Neural cell (in vitro differentiated cells): Measurements from ENCODE around the gene KMT5C. TPM values are rescaled to one million over a fixed set of nuclear protein-coding genes. Genes with fewer than 3 reads are reported as not detected.

Source experiments
- H2AFZ ChIP-seq: fragments of 200-600, 300-800 bp; sonication (generic), shearing (Covaris generic); 2 replicates; pipeline ENCODE4 v1.6.0; 2014; ENCODE audit warnings: low read depth, mild to moderate bottlenecking, antibody characterized with exemption, low read length, moderate library complexity
- H3F3A ChIP-seq: fragments of 200-600 bp; shearing (Covaris generic); 2 replicates; pipeline ENCODE4 v1.6.1; 2016; ENCODE audit warnings: mild to moderate bottlenecking, moderate library complexity, mixed read lengths, antibody characterized with exemption, low read length; ENCODE audit not compliant: insufficient read depth, poor library complexity, severe bottlenecking
- H3K27ac ChIP-seq: fragments of 200-600, 300-800 bp; sonication (generic), shearing (Covaris generic); 2 replicates; pipeline ENCODE4 v1.5.1; 2014; ENCODE audit warnings: mild to moderate bottlenecking, low read length, moderate library complexity
- H3K27me3 ChIP-seq: fragments of 300-800, 200-600 bp; sonication (generic), shearing (Covaris generic); 2 replicates; pipeline ENCODE4 v1.6.0; 2014; ENCODE audit warnings: mild to moderate bottlenecking, low read depth, low read length, moderate library complexity; ENCODE audit not compliant: insufficient read depth
- H3K36me3 ChIP-seq: fragments of 300-800, 200-600 bp; sonication (generic), shearing (Covaris generic); 2 replicates; pipeline ENCODE4 v1.5.1; 2014; ENCODE audit warnings: mild to moderate bottlenecking, antibody characterized with exemption, low read length, moderate library complexity; ENCODE audit not compliant: insufficient read depth
- H3K4me2 ChIP-seq: fragments of 300-800, 200-600 bp; sonication (generic), shearing (Covaris generic); 2 replicates; pipeline ENCODE4 v1.6.0; 2014; ENCODE audit warnings: mild to moderate bottlenecking, low read length
- H3K4me3 ChIP-seq: fragments of 300-800, 200-600 bp; sonication (generic), shearing (Covaris generic); 2 replicates; pipeline ENCODE4 v1.5.1; 2014; ENCODE audit warnings: mild to moderate bottlenecking, low read length, moderate library complexity
- H3K79me2 ChIP-seq: fragments of 200-600 bp; shearing (Covaris generic); replicated peaks from 2 replicates; pipeline ENCODE4 v1.6.0; 2014; ENCODE audit warnings: mild to moderate bottlenecking, low read length, moderate library complexity; ENCODE audit not compliant: insufficient read depth
- H3K9ac ChIP-seq: fragments of 300-800, 200-600 bp; sonication (generic), shearing (Covaris generic); 2 replicates; pipeline ENCODE4 v1.6.1; 2016; ENCODE audit warnings: mild to moderate bottlenecking, low read length, mixed read lengths
- H3K9me2 ChIP-seq: fragments of 200-600 bp; shearing (Covaris generic); 2 replicates; pipeline ENCODE4 v1.6.1; 2016; ENCODE audit warnings: mild to moderate bottlenecking, low read length, mixed read lengths; ENCODE audit not compliant: insufficient read depth
- H3K9me3 ChIP-seq: fragments of 200-600, 300-800 bp; sonication (generic), shearing (Covaris generic); 2 replicates; pipeline ENCODE4 v1.6.1; 2016; ENCODE audit warnings: mild to moderate bottlenecking, mixed run types, low read length, moderate library complexity, mixed read lengths
- H4K20me1 ChIP-seq: fragments of 200-600 bp; shearing (Covaris generic); 2 replicates; pipeline ENCODE4 v1.6.1; 2016; ENCODE audit warnings: mild to moderate bottlenecking, mixed run types; ENCODE audit not compliant: insufficient read depth
- CTCF ChIP-seq: fragments of 450-650 bp; IDR thresholded peaks from 2 replicates; pipeline ENCODE4 v1.5.1; 2014; ENCODE audit warnings: antibody characterized with exemption, mild to moderate bottlenecking, moderate library complexity; ENCODE audit not compliant: poor library complexity, severe bottlenecking
- EP300 ChIP-seq: fragments of 450-650 bp; conservative IDR thresholded peaks from 2 replicates; pipeline ENCODE4 v1.6.1; 2014; ENCODE audit warnings: antibody characterized with exemption, mild to moderate bottlenecking, moderate library complexity; ENCODE audit not compliant: poor library complexity, severe bottlenecking
- EZH2 ChIP-seq: fragments of 200-600, 300-800 bp; shearing (Covaris generic), sonication (generic); IDR thresholded peaks from 2 replicates; pipeline ENCODE4 v1.6.1; 2014; ENCODE audit warnings: antibody characterized with exemption, low read length, borderline replicate concordance, mild to moderate bottlenecking; ENCODE audit not compliant: insufficient read depth, poor library complexity, severe bottlenecking
- MXI1 ChIP-seq: fragments of 450-650 bp; conservative IDR thresholded peaks from 2 replicates; pipeline ENCODE4 v1.6.1; 2014; ENCODE audit warnings: antibody characterized with exemption, mild to moderate bottlenecking; ENCODE audit not compliant: poor library complexity, severe bottlenecking
- POLR2AphosphoS5 ChIP-seq: IDR thresholded peaks from 2 replicates; pipeline ENCODE4 v1.6.1; 2012
- RAD21 ChIP-seq: fragments of 450-650 bp; conservative IDR thresholded peaks from 2 replicates; pipeline ENCODE4 v1.6.1; 2014; ENCODE audit warnings: antibody characterized with exemption, mild to moderate bottlenecking, moderate library complexity
- REST ChIP-seq: IDR thresholded peaks from 2 replicates; pipeline ENCODE4 v1.6.1; 2012; ENCODE audit warnings: borderline replicate concordance
- SMC3 ChIP-seq: fragments of 450-650 bp; conservative IDR thresholded peaks from 2 replicates; pipeline ENCODE4 v1.6.1; 2014; ENCODE audit warnings: antibody characterized with exemption, mild to moderate bottlenecking, moderate library complexity; ENCODE audit not compliant: poor library complexity
- TAF1 ChIP-seq: IDR thresholded peaks from 2 replicates; pipeline ENCODE4 v1.6.1; 2012; ENCODE audit warnings: low read depth
- polyA plus RNA-seq: library from polyadenylated mRNA; depleted of rRNA; stranded (reverse); fragments of >200 nt; gene quantifications from 2 replicates; pipeline ENCODE4 v1.2.3, GENCODE V29; 2014

KMT5C gene
- polyA plus RNA-seq, 1 donor from 2014 or later = 50.9 TPM

- Histone ChIP-seq H3K79me2 (no peaks in the 10 kb centered on the region), H3K36me3 (no peaks in the 10 kb centered on the region), H3K9ac (no peak overlapping the region), H3K4me2 (no peak overlapping the region), H3K4me3 (no peak overlapping the region), H3F3A (no peaks in the 10 kb centered on the region), H4K20me1 (no peaks in the 10 kb centered on the region), H3K27me3 (no peaks in the 10 kb centered on the region), H3K27ac (no peak overlapping the region), H3K9me2 (no peaks in the 10 kb centered on the region), H2AFZ (no peak overlapping the region), H3K9me3 (no peaks in the 10 kb centered on the region)
- no peak for TF ChIP-seq REST
- TF ChIP-seq RAD21 = no peak
- no peak for TF ChIP-seq SMC3
- no peak for TF ChIP-seq CTCF
- TF ChIP-seq POLR2AphosphoS5 = no peak
- no peak for TF ChIP-seq MXI1
- no peak for TF ChIP-seq TAF1
- no peak for TF ChIP-seq EP300
- no peak for TF ChIP-seq EZH2
Observed at GRCh38 chr19:55303477-55303876, 36.2 kb upstream of the KMT5C start.

- H3F3A ChIP-seq = no peaks in the 10 kb centered on the region
- TF ChIP-seq POLR2AphosphoS5 (no peak), REST (no peak), EZH2 (no peak), RAD21 (no peak), EP300 (no peak), TAF1 (no peak), CTCF (no peak), SMC3 (no peak), MXI1 (no peak)
- no peaks in the 10 kb centered on the region for H4K20me1 ChIP-seq
- H2AFZ ChIP-seq = no peak overlapping the region
- no peak overlapping the region for H3K9ac ChIP-seq
- no peak overlapping the region for H3K27ac ChIP-seq
- no peak overlapping the region for H3K4me3 ChIP-seq
- H3K9me3 ChIP-seq = no peaks in the 10 kb centered on the region
- H3K36me3 ChIP-seq = no peaks in the 10 kb centered on the region
- no peaks in the 10 kb centered on the region for H3K9me2 ChIP-seq
- no peak overlapping the region for H3K4me2 ChIP-seq
- H3K79me2 ChIP-seq = no peaks in the 10 kb centered on the region
- no peaks in the 10 kb centered on the region for H3K27me3 ChIP-seq
Observed at GRCh38 chr19:55304279-55304978, 35.2 kb upstream of the KMT5C start.
